ENCODE data around the gene NR2C2. TPM values are rescaled to one million over a fixed set of nuclear protein-coding genes. Genes with fewer than 3 reads are reported as not detected.

The NR2C2 gene
- 10 to 100 TPM; 22.4 to 38.5 (median 29.9) TPM for total RNA-seq
- 10 to 100 TPM in 1 of 2 donors, 1 to 10 TPM in 1; 6.2 to 15.6 TPM for polyA plus RNA-seq
- long read RNA-seq, donor 1, partial matches to known transcripts: 0 of 7 reads
- long read RNA-seq, donor 1, other reads (novel, unspliced or antisense): 7 of 7 reads
- long read RNA-seq, donor 2, partial matches to known transcripts: 1 of 5 reads
- long read RNA-seq, donor 2, other reads (novel, unspliced or antisense): 4 of 5 reads
- long read RNA-seq, donor 3, partial matches to known transcripts: 2 of 12 reads
- long read RNA-seq, donor 3, other reads (novel, unspliced or antisense): 7 of 12 reads

DNA sequence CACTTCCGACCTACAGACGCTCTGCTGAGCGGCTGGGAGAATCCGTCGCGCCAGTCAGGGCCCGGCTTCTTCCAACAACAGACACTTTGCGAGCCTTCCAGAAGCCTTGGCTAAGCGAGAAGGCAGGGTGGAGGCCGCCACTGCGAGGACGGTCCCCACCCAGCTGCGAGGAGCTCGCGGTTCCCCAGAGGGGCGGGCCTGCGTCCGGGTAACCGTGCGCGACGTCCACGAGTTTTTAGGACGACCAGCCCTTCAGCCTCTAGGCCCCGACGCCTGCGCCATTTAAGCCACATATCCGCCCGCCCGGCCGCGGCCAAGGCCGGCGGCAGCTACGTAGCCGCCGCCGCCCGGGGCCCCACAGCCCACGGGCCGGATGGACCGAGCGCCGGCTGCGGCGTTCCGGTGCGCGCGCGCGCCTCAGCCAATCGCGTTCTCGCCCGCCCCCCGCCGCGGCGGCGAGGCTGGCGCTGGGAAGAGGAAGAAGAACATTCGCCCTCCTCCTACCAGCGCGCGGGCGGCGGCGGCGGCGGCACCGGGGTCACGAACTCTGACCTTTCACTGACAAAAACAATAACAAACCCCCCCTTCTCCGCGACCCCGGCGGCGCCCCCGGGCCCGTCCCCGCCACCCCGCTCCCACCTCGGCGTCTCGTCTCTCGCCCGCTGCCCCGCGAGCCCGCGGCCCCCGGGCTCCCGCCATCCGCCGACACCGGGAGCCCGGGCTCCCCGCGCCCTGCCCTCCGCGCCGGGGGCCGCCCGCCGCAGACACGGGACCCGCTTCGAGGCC, at the start of gene NR2C2:
NR2C2 (plus strand) TSS at position 484 of the 786 bp plus-strand sequence. CDS start 56,332 bp downstream, outside the sequence.
- WGBS, 4 donors: 0 to 1% (median 1%) methylated on average over 35 to 107 of the region's 108 CpGs
- ATAC-seq (peak; percentile 29 to 81 (median 71)), DNase-seq (peak; percentile 89 to 95 (median 91))
- Histone ChIP-seq H3K9me3 (no peaks in the 10 kb centered on the region), H3K27me3 (no peaks in the 10 kb centered on the region), H3K36me3 (peaks cover 0 to 56% (median 34%) of the 10 kb centered on the region in 9 donors), H3K4me3 (peak within 1 kb of the TSS; percentile 70 to 95 (median 90)), H3K4me1 (peaks cover 6 to 48% (median 34%) of the 10 kb centered on the region in 12 donors), H3K27ac (peak within 1 kb of the TSS; percentile 98 to 100 (median 99))
- TF ChIP-seq, protein P1, sequence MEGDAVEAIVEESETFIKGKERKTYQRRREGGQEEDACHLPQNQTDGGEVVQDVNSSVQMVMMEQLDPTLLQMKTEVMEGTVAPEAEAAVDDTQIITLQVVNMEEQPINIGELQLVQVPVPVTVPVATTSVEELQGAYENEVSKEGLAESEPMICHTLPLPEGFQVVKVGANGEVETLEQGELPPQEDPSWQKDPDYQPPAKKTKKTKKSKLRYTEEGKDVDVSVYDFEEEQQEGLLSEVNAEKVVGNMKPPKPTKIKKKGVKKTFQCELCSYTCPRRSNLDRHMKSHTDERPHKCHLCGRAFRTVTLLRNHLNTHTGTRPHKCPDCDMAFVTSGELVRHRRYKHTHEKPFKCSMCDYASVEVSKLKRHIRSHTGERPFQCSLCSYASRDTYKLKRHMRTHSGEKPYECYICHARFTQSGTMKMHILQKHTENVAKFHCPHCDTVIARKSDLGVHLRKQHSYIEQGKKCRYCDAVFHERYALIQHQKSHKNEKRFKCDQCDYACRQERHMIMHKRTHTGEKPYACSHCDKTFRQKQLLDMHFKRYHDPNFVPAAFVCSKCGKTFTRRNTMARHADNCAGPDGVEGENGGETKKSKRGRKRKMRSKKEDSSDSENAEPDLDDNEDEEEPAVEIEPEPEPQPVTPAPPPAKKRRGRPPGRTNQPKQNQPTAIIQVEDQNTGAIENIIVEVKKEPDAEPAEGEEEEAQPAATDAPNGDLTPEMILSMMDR (IDR thresholded peaks at IDR 0.05): no peak
- TF ChIP-seq POLR2A (IDR thresholded peaks at IDR 0.05): peak; percentile 41 to 81
- intact Hi-C loops (cut with DNase I): loop anchor here in 5 of 10 donors (5.0 to 10.0 kb wide), 4 partner anchors 45 to 148 kb away; partner anchors contain the start of gene RBSN (in 1 of the 5)

DNA sequence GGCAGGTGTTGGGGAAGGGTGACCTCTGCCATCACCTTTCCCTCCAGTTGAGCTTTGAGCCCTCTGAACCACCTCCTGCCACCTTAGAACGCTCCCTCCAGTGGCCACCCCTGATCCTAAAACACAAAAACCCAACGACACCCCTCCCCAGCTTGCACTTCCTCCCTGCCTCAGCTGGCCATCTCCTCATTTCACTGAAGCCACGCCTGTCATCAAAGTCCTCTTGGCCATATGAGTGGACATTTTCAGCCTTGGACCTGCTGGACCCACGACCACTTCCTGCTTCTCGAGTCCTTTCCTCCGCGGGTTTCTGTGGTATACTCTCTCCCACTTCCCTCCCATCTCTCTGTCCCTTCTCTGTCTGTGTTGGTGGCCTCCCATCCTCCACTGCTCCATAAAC, 48.5 kb upstream of the NR2C2 start:
- no peak overlapping the region for H3K4me3 ChIP-seq
- H3K9me3 ChIP-seq: no peaks in the 10 kb centered on the region
- H3K4me1 ChIP-seq: peaks cover 0 to 12% (median 5%) of the 10 kb centered on the region in 12 donors
- no peak overlapping the region for H3K27ac ChIP-seq
- intact Hi-C loops (cut with DNase I): no loop called here
- TF ChIP-seq POLR2A (IDR thresholded peaks at IDR 0.05): no peak
- TF ChIP-seq, protein P1 (IDR thresholded peaks at IDR 0.05): no peak
- peaks cover 0 to 49% (median 19%) of the 10 kb centered on the region in 9 donors for H3K36me3 ChIP-seq
- no peaks in the 10 kb centered on the region for H3K27me3 ChIP-seq
- DNase-seq (no peak), ATAC-seq (no peak)
- 67 to 71% (median 70%) methylated on average over 7 of the region's 7 CpGs for WGBS, 4 donors

DNA sequence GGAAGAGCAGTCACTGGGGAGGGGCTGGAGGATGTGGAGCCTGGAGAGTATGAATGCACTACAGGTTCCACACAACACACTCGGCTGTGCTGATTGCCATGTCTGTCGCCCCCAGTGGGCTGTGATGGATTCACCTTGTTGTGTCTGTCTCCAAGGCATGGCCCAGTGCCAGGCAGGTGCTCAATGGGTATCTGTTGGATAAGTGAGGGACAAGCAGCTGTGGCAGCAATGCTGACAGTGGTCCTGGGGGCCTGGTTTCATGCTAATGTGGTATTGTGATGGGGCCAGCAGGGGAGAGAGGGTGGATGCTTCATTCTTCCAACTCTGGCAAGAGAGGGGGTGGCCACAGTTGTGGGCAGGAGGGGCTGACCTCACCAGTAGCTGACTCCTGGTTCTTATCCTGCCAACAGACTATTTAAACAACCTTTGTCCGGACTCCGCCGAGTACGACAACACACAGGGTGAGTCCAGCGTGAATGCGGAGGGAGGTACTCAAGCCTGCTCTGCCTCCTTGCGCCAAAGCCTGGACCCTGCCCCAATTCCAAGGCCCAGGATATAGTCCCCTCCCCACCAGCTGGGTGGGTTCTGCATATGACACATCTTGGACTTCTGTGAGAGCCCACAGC, 47.3 kb upstream of the NR2C2 start:
- intact Hi-C loops (cut with DNase I): loop anchor here in 2 of 10 donors (5.0 kb wide), 3 partner anchors 38 to 108 kb away; no protein-coding TSS in a partner anchor
- WGBS, 4 donors: 86 to 93% (median 91%) methylated on average over 3 to 9 of the region's 9 CpGs
- H3K4me3 ChIP-seq: no peak overlapping the region
- no peak overlapping the region for H3K27ac ChIP-seq
- no peak for ATAC-seq
- peaks cover 0 to 53% (median 19%) of the 10 kb centered on the region in 9 donors for H3K36me3 ChIP-seq
- no peaks in the 10 kb centered on the region for H3K27me3 ChIP-seq
- H3K4me1 ChIP-seq: peaks cover 0 to 12% (median 5%) of the 10 kb centered on the region in 12 donors
- DNase-seq: no peak
- no peaks in the 10 kb centered on the region for H3K9me3 ChIP-seq
- TF ChIP-seq POLR2A (IDR thresholded peaks at IDR 0.05): no peak
- TF ChIP-seq, protein P1 (IDR thresholded peaks at IDR 0.05): no peak
